Effector memory CD4-positive, alpha-beta T cell (primary cell): ENCODE measurements around the gene PFN2.

Experiments used
- DNase-seq, 3 donors: peaks; one replicate each; pipeline ENCODE4 v3.0.0-alpha.2; 2020
- H3K27ac ChIP-seq: 2 replicates; pipeline ENCODE4 v1.7.0; 2013; ENCODE audit warnings: mild to moderate bottlenecking, low read length, moderate library complexity; ENCODE audit not compliant: insufficient read depth, poor library complexity, severe bottlenecking
- H3K27me3 ChIP-seq: replicated peaks from 2 replicates; pipeline ENCODE4 v1.7.0; 2013; ENCODE audit warnings: mild to moderate bottlenecking, low read length; ENCODE audit not compliant: insufficient read depth, control insufficient read depth, poor library complexity, severe bottlenecking
- H3K36me3 ChIP-seq: 2 replicates; pipeline ENCODE4 v1.7.0; 2013; ENCODE audit warnings: mild to moderate bottlenecking, low read length, moderate library complexity; ENCODE audit not compliant: control insufficient read depth, insufficient read depth
- H3K4me1 ChIP-seq: 2 replicates; pipeline ENCODE4 v1.7.0; 2013; ENCODE audit warnings: low read length, mild to moderate bottlenecking; ENCODE audit not compliant: control insufficient read depth, insufficient read depth, poor library complexity, severe bottlenecking
- H3K4me3 ChIP-seq: 2 replicates; pipeline ENCODE4 v1.7.0; 2013; ENCODE audit warnings: low read length, low read depth, mild to moderate bottlenecking; ENCODE audit not compliant: insufficient read depth, poor library complexity, severe bottlenecking
- H3K9me3 ChIP-seq: 2 replicates; pipeline ENCODE4 v1.7.0; 2013; ENCODE audit warnings: mild to moderate bottlenecking, low read length, moderate library complexity; ENCODE audit not compliant: control insufficient read depth

Gene PFN2

GRCh38 chr3:149934524-149934923 is 36.2 kb downstream of the PFN2 start:
- peaks cover 8% of the 10 kb centered on the region for H3K36me3 ChIP-seq
- no peaks in the 10 kb centered on the region for H3K4me1 ChIP-seq
- no peaks in the 10 kb centered on the region for H3K9me3 ChIP-seq
- no peaks in the 10 kb centered on the region for H3K27me3 ChIP-seq
- no peak overlapping the region for H3K27ac ChIP-seq
- no peak for DNase-seq
- H3K4me3 ChIP-seq: no peak overlapping the region

- no peak for DNase-seq
- Histone ChIP-seq H3K9me3 (no peaks in the 10 kb centered on the region), H3K4me1 (no peaks in the 10 kb centered on the region), H3K36me3 (peaks cover 5% of the 10 kb centered on the region), H3K27ac (no peak overlapping the region), H3K27me3 (no peaks in the 10 kb centered on the region), H3K4me3 (no peak overlapping the region)
Measured at GRCh38 chr3:149933858-149934257, 36.8 kb downstream of the PFN2 start.

GRCh38 chr3:149933008-149933407 is 37.7 kb downstream of the PFN2 start:
- Histone ChIP-seq H3K27ac (no peak overlapping the region), H3K9me3 (no peaks in the 10 kb centered on the region), H3K4me3 (no peak overlapping the region), H3K36me3 (peaks cover 5% of the 10 kb centered on the region), H3K4me1 (no peaks in the 10 kb centered on the region), H3K27me3 (no peaks in the 10 kb centered on the region)
- DNase-seq: no peak

GRCh38 chr3:149920119-149920518 is 50.6 kb downstream of the PFN2 start:
- Histone ChIP-seq H3K27me3 (no peaks in the 10 kb centered on the region), H3K36me3 (peaks cover 11% of the 10 kb centered on the region), H3K9me3 (no peaks in the 10 kb centered on the region), H3K4me1 (no peaks in the 10 kb centered on the region), H3K27ac (no peak overlapping the region), H3K4me3 (no peak overlapping the region)
- DNase-seq: no peak

- no peaks in the 10 kb centered on the region for H3K9me3 ChIP-seq
- no peaks in the 10 kb centered on the region for H3K4me1 ChIP-seq
- H3K4me3 ChIP-seq: no peak overlapping the region
- peaks cover 11% of the 10 kb centered on the region for H3K36me3 ChIP-seq
- H3K27ac ChIP-seq: no peak overlapping the region
- DNase-seq: no peak
- H3K27me3 ChIP-seq: no peaks in the 10 kb centered on the region
Measured at GRCh38 chr3:149919509-149919908, 51.2 kb downstream of the PFN2 start.

GRCh38 chr3:149917124-149917667 is 53.5 kb downstream of the PFN2 start:
- Histone ChIP-seq H3K27me3 (no peaks in the 10 kb centered on the region), H3K36me3 (peaks cover 2% of the 10 kb centered on the region), H3K4me3 (no peak overlapping the region), H3K9me3 (no peaks in the 10 kb centered on the region), H3K4me1 (no peaks in the 10 kb centered on the region), H3K27ac (no peak overlapping the region)
- no peak for DNase-seq
